ENCODE results near the gene RIOK3.

DNA sequence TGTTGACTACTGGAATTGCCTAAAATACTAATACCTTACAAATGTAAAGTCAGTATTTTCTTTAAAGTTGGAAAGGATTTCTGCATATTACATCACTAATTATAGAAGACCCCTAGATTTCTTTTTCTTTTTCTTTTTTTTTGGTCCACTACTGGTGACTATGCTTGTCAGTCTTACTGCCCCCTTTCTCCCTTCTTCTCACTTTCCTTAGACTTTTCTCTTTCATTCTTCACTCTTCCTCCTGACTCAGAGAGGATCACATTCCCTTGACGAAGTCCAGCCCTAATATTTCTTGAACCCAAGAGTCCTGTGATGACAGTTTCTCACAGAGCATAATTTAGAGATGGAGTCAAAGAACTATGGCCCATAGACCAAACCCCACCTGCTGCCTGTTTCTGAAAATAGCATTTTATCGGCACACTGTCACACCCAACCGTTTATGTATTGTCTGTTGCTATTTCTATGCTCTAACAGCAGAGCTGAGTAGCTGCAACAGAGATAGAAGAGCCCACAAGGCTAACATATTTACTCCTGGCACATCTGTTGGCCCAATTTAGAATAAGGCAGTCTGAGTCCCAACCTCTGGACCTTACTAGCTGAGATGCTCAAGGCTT, 40.6 kb upstream of the RIOK3 start:
- TF ChIP-seq, protein P1, sequence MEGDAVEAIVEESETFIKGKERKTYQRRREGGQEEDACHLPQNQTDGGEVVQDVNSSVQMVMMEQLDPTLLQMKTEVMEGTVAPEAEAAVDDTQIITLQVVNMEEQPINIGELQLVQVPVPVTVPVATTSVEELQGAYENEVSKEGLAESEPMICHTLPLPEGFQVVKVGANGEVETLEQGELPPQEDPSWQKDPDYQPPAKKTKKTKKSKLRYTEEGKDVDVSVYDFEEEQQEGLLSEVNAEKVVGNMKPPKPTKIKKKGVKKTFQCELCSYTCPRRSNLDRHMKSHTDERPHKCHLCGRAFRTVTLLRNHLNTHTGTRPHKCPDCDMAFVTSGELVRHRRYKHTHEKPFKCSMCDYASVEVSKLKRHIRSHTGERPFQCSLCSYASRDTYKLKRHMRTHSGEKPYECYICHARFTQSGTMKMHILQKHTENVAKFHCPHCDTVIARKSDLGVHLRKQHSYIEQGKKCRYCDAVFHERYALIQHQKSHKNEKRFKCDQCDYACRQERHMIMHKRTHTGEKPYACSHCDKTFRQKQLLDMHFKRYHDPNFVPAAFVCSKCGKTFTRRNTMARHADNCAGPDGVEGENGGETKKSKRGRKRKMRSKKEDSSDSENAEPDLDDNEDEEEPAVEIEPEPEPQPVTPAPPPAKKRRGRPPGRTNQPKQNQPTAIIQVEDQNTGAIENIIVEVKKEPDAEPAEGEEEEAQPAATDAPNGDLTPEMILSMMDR (IDR thresholded peaks at IDR 0.05) = no peak
- TF ChIP-seq EP300 (IDR thresholded peaks at IDR 0.05) (no peak), POLR2A (IDR thresholded peaks at IDR 0.05) (no peak)
